Left colon (tissue), 2 donors: Measurements from ENCODE around the gene HSD11B1L. TPM values are rescaled to one million over a fixed set of nuclear protein-coding genes. Genes with fewer than 3 reads are reported as not detected.
"Not testable (repeated sequence)": the region's sequence is repeated elsewhere in the genome, so short reads cannot be mapped to it uniquely, and the experiment has no call there.

Experiments used
- ATAC-seq: fragments of 200-7000 bp; cut with Tn5 transposase; one replicate; pipeline ENCODE4 v1.9.1; 2020; ENCODE audit warnings: mild to moderate bottlenecking, moderate library complexity
- DNase-seq, 2 donors: peaks; one replicate each; pipeline ENCODE4 v3.0.0-alpha.2; 2020
- intact Hi-C, 2 donors: fragments of 100-400 bp; cut with DNase I in 1 of 2; cut with micrococcal nuclease in 1 of 2; formaldehyde crosslinking; loops; one replicate each; pipeline versions ENCODE4 v1.11.2 to v1.14.0; 2022; cut with DNase I, micrococcal nuclease
- total RNA-seq, 2 donors: library from RNA; stranded (reverse); fragmentation: NEBNext Ultra II Directional; extraction: Animal tissue kit (Norgen Biotek cat#: 25700); gene quantifications; one replicate each; pipeline ENCODE4 v1.2.1, GENCODE V29; 2021
- donor health status: DM: no; HTN: no; CAD: no.
- donor health status: DM: yes; HTN: yes; CAD: no.

Gene HSD11B1L
- total RNA-seq, 2 donors from 2014 or later = 3.5 to 3.8 TPM

DNA sequence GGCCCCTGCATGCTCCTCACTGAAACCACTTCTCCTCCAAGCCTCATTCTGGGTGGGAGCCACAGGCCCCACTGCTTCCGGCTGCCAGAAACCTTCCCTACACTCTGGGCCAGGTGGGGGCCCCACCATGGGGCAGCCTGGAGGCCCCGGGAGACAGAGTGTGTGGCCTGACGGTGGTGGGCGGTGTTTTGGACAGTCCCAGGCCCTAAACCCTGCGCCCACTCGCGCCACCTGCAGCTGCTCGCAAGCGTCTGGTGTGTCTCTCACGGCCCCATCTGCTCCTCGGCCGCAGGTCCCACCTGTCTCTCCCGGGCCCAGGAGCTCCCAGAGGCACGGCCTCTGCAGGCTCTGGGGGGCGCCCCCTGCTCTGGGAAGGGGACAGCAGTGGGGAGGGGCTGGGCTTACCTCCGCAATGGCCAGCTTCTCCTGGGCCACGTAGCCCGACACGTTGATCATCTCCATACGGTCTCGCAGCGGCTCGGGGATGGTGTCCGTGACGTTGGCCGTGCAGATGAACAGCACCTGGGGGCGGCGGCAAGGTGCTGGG, 14.9 kb downstream of the HSD11B1L start:
- intact Hi-C loops = no loop called here
- peak in 1 of 2 donors; percentile 24 for DNase-seq
- ATAC-seq = no peak

DNA sequence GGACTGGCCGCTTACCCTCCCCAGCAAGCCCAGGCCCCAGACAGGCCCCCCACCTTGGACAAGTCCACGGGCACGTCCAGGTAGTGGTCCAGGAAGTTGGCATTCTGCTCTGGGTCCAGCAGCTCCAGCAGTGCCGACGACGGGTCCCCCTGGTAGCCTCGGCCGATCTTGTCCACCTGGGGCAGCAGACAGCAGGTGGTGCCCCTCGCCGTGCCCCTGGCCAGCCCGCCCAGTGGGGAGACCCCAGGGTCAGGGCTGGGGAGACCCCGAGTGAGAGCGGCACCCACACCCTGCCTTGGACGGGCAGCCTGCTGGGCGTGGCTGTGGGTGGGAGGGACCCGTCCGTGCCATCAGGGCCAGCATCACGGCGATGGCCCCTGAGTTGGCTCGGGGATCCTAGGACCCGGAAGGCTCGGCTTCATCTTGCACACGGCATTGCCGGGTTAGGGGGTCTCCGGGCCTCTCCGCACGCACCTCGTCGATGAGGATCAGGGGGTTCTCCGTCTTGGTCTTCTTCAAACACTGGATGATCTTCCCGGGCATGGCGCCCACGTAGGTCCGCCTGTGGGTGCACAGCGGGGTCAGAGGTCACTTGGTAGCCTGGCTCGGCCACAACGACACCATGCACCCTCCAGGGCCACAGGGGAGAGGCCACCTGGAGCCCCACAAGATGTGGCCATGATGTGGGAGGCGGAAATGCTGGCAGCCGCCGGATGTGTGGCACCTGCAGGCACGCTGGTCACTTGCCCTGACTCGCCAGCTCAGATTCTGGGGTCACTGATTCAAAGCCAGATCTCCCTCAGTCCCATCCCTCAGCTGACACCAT, 15.6 kb downstream of the HSD11B1L start:
- intact Hi-C loops = no loop called here
- ATAC-seq (no peak), DNase-seq (peak in 1 of 2 donors; percentile 23)

DNA sequence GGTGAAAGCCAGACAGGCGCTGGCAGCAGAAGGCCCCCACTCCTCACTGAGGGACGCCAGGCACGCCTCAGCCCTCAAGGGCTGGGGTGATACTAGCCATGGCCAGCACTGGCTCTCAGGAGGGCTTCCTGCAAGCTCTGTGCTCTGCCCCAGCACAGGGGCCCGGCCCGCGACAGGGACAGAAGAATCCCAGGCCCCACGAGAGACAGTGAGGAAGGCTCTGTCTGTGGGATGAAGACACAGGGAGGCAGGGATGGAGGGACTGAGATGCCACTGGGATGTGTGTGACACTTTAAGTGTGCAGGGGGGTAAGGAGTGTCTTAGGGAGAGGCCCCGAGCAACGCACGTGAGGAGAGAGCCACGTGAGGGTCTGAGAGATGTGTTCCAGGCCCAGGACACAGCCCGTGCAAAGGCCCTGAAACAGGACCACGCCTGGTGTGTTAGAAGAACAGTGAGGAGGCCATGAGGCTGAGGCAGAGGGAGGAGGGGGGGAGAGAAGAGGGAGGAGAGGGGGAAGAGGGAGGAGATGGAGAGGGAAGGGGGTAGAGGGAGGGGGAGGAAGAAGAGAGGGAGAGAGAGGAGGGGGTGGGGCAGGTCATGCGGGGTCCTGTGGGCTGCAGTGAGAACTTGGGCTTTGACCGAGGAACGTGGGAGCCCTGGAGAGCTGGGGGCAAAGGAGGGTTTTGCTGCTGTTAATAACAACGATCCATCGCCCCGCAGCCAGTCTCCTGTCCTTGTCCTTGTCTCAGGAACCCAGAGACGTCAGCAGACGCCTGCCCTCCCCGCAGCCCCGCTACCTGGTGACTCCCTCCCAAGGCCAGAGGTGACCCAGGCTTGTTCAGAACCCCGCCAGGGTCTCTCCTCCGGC, 16.4 kb downstream of the HSD11B1L start:
- ATAC-seq (no peak), DNase-seq (peak in 1 of 2 donors; percentile 23)
- intact Hi-C loops = no loop called here

DNA sequence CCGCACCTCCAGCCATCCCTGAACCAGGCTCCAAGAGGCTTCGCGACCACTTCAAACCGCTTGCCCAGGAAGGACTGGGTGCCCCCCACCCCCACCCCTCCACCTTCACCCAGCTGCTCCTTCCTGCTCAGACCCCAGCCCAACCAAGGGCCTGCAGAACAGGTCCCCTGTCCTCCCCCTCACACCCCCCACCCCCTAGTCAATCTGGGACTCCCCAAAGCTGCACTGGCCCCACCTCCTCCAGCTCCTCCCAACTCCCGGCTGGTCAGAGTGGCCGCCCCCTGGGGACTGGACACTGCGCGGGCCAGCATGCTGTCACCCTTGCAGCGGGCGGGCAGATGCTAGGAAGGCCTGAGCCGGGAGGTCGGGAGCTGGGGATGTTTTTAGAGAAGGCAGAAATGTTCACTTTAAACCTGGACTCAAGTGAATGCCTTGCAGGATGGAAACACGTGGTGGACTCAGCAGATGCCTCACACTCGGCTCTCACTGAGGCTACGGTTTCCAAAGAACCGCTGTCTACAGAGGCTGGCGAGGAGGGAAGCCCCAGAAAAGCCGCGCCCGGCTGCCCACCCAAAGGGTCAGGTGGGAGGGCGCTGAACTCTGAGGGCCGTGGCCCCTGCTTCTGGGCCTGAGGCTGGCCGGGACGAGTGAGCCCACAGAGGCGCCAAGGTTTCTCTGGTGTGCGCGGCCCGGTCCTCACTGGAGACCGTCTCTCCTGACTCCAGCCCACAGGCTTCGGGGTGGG, 17.2 kb downstream of the HSD11B1L start:
- intact Hi-C loops = no loop called here
- ATAC-seq = no peak
- DNase-seq = peak in 1 of 2 donors; percentile 24

DNA sequence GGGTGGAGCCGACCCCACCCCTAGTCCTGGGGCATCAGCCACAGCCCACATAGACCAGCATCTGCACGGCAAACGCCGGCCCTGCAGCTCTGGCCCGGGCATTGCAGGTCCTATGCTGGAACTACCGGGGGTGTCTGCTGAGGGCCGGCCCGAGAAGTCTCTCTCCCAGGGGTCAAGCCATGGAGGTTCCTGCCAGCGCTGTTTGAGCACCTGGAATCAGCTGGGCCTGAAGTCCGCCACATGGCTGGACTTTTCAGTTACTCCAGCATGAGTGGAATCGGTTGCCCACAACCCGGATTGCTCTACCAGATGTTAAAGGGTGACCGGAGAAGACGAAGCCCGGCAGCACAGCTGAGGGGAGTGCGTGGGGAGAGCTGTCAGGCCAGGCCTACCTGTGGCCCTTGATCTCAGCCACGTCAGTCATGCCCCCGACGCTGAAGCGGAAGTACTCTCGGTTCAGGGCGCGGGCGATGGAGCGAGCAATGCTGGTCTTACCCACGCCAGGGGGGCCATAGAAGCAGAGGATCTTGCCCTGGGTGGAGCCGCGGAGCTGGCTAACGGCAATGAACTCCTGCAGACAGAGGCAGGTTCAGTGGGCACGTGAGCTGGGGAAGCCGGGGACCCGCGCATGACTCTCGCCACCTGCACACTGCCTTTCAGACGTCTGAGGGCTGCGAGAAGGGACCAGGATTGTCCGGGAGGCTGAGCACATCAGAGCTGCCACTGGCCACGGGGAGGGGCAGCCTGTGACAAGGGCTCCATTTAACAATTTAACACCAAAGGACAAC, 18.0 kb downstream of the HSD11B1L start:
- ATAC-seq (no peak), DNase-seq (no peak)
- intact Hi-C loops = no loop called here

DNA sequence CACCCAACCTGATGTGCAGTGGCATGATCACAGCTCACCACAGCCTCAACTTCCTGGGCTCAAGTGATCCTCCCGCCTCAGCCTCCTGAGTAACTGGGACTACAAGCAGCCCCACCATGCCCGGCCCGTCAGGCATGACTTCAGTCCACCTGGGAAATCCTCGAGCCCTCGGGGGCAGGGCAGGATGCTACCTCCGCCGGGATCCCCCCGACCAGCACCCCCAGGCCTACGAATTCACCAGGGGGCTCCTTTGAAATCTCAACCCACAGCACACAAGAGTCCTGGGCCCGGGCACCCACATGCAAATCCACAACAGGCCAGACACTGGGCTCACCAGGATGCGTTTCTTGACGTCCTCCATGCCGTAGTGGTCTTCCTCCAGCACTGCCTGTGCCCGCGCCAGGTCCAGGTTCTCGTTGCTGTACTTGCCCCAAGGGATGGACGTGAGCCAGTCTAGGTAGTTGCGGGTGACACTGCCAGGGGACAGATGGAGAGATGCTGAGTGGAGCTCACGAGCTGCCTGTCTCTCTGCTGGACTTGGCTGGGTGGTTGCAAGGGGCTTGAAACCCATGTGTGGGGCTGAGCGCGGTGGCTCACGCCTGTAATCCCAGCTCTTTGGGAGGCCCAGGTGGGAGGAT, 19.7 kb downstream of the HSD11B1L start:
- intact Hi-C loops = no loop called here
- no peak for DNase-seq

DNA sequence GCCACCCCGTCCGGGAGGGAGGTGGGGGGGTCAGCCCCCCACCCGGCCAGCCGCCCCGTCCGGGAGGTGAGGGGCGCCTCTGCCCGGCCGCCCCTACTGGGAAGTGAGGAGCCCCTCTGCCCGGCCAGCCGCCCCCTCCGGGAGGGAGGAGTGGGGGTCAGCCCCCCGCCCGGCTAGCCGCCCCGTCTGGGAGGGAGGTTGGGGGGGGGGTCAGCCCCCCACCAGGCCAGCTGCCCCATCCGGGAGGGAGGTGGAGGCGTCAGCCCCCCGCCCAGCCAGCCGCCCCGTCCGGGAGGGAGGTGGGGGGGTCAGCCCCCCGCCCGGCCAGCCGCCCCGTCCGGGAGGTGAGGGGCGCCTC, 21.2 kb downstream of the HSD11B1L start:
- ATAC-seq, intact Hi-C loops, DNase-seq: not testable (repeated sequence)

More for the DNA sequence above, 19.7 kb downstream of the HSD11B1L start:
- no peak for ATAC-seq

DNA sequence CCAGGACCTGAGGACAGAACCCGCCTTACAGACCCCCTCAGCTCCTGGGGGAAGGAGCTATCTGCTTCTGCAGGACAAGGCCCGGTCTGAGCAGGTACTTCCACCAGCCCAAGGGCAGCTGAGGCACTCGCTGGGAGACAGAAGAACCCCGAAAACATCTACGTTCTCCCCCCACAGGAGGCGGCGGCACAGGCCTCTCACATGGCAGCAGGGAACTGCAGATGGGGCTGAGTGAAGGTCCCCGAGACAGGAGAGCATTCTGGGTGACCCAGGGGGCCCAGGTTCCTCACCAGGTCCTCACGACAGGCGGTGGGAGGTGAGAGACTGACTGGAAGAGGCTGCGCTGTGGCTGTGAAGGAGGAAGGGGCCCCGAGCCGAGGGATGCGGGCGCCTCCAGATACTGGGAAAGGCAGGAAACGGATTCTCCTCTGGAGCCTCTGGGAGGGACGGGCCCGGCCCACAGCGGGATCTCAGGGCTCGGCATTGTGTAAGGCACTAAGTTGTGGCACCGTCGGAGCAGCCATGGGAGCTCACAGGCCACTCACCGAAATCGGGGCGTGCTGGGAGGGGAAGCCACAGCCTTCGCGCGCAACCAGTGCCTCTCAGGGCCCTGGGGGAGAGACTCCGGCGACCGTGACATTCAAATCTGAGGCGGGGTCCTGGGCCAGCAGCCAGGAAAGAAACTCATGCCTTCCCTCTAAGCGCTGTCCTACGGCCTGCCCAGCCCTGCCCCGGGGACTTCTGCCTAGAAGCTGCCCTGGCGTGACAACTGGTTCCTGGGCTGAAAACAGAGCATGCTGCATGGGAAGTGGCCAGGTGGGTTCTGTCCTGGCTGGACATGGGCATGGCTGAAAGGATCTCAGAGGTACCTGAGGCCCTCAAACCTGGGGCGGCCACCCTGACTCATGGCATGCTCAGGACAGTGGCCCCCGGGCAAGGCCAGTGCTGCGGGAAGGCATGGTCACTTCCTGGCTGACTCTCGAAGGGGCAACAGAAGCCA, 23.3 kb downstream of the HSD11B1L start:
- DNase-seq = no peak
- ATAC-seq = peak; percentile 2
- intact Hi-C loops = no loop called here

DNA sequence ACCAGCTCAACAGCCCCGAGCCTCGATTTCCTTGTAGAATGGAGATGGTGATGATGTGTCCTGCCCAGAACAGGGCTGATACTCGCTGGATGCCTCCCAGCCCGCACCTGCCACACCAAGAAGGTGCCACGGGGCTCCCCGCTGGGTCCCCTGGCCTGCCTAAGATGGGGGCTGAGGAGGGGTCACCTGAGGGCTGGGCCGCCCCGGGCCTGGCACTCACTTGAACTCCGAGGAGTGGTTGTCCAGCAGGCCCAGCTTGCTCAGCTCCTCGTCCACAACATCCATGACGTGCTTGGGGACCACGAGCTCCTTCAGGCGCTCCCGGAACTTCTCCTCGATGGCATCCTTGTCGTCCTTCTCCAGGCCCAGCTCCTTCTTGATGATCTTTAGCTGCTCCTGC, 24.7 kb downstream of the HSD11B1L start:
- ATAC-seq = no peak
- intact Hi-C loops = no loop called here
- DNase-seq = no peak

DNA sequence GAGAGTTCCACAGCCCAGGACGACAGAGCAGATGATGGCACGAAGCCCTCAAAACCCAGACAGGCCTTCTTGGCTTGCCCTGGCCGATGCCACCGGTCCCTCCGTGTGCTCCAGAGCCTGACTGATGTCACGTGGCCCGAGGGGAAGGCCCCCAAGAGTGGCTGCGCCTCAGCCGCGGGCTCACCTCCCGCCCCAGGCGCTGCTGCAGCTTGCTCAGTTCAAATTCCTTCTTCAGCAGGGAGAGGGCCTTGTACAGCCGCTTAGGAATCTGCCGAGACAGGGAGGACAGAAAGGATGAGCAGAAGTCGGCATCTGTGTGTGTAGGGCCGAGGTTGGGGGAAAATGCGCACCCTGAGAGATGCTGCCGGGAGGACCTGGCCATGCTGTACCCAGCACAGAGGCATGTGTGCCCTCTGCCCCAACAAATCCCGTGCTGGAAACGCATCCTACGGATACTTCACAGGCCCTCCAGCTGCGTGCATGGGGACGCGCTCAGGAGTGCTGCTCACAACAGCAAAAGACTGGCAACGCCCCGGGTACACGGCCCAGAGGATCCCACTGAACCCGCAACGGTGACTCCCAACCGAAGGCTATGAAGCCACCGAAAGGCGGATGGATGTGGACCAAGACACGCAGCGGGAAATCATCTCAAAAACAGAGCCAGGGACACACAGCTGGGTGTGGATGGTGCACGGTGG, 26.2 kb downstream of the HSD11B1L start:
- ATAC-seq = no peak
- DNase-seq = no peak
- intact Hi-C loops = no loop called here

DNA sequence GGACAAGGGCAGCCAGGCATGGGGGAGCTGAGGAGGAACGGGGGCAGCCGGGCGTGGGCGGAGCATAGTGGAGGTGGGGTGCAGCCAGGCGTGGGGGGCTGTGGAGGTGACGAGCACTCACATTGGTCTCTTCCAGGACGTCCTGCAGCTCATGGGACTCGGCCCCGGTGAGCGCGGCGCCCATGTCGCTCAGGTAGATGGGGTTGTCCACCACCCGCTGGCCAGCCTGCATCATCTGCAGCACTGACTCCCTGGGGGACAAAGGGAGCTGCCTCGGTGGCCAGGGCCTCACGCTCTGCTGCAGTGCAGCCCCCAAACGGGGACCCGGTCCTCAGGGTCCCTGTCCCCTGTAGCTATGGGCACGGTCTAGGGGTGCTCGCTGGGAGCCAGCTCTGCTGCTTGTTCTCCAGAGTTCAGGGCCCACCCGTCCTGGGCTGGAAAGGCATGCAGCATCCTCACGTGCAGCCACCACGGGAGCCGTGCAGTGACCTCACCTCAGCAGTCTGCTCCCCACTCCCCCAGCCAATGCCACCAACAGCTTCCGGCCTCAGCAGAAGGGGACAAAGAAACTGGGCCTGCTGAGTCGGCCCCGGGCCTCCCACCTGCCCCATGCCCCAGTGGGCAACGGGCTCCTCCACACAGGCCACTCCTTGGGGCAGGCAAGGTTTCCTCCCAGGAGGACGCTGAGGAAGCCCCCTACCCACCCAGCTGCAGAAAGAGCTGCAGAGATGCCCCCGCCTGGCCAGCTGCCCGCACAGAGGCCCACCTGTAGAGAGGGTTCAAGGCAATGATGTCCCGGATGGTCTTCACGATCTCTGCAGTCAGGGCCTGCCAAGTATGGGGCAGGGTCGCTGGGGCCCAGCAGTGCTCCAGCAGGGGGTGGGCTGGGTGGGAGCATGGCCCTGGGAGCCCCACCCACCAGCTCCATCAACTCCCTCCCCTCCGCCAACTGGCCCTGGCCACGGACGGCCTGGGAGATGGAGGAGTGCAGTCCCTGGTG, 27.0 kb downstream of the HSD11B1L start:
- ATAC-seq (no peak), DNase-seq (no peak)
- intact Hi-C loops = no loop called here

DNA sequence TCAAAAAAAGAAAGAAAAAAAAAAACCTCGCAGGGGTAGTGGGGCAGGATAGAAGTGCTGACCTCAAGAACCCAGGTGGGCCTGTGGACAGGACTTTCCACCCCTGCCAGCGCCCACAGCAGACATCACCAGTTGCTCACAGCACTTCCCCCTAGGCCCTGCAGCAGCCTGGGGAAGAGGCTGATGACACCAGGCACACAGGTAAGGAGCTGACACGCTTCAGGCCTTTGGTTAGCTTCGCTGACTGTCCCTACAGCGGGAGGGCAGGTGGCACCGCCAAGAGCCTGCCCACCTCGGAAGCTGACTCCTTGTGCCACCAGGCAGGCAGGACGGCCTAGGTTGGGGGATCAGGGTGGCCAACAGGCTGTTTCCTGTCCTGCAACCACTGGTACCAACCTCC, 30.2 kb downstream of the HSD11B1L start:
- ATAC-seq (no peak), DNase-seq (no peak)
- intact Hi-C loops = no loop called here

DNA sequence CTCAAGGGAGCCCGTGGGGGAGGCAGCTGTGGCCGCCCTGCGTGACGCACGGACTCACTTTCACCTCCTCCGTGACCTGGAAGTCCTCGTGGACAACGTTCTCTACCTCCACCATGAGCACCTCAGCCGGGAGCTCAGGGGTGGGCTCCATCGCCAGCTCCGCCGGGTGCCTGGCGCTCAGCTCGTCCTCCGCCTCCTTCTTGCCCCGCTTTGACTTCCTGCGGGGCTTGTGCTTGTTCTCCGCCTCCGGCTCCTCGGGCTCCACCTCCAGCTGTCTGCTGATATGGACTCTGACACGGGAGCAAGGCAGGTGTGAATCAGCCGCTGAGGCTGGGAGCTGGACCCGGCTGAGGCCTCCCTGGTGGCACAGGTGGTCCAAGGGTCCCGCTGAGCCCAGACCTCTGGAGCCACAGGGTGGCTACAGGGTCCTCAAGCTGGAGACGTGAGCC, 30.9 kb downstream of the HSD11B1L start:
- no peak for DNase-seq
- ATAC-seq = peak; percentile 7
- intact Hi-C loops = no loop called here

DNA sequence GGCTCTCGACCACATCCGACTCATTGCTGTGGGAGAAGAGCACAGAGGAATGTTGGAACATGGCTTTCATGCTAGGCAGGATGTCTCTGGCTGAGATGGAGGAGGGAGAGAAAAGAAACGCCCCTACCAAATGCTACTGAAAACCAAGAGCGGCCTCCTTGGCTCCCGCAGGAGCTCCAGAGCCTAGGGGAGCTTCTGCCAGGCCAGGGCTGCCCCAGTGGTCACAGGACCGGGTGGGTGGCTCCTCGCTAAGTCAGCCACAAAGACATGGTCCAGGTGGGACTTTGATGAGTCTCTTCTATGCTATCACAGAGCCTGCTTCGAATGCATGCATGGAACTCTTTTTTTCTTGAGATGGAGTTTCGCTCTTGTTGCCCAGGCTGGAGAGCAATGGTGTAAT, 32.4 kb downstream of the HSD11B1L start:
- intact Hi-C loops = no loop called here
- ATAC-seq (no peak), DNase-seq (no peak)

DNA sequence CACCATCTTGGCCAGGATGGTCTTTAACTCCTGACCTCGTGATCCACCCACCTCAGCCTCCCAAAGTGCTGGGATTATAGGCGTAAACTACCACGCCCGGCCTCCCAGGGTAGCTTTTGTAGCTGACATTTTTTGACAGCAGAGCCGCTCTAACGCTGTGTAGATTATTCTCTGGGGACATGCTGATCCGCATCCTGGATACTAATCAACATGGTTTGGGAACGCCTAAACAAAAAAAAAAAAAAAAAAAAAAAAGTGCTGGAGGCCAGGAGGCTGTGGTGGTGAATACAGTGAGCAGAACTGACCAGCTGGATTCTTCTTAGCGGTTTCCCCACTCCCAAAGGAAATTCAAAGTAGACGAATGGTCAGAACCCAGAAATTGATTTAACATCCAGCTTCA, 34.0 kb downstream of the HSD11B1L start:
- no peak for ATAC-seq
- intact Hi-C loops = no loop called here

More for the DNA sequence above, 34.0 kb downstream of the HSD11B1L start:
- no peak for DNase-seq
